Ovary (tissue), 3 donors: ENCODE data around the gene BICD2.

Experiments
- POLR2A ChIP-seq: fragments of 450-650 bp; IDR thresholded peaks from one replicate; pipeline ENCODE4 v1.6.1; 2017; ENCODE audit warnings: antibody characterized with exemption, mild to moderate bottlenecking, moderate library complexity
- TF ChIP-seq, protein P1 (sequence below), 3 donors: fragments of 450-650 bp in 2 of 3; fragments of 200-600 bp in 1 of 3; IDR thresholded peaks; one replicate each; pipeline versions ENCODE4 v1.5.1 to v1.8.0; 2016 to 2022; ENCODE audit warnings: antibody characterized with exemption in 3 of 3, mild to moderate bottlenecking in 1 of 3
- donor health status: DM: no; HTN: no; CAD: no.

DNA sequence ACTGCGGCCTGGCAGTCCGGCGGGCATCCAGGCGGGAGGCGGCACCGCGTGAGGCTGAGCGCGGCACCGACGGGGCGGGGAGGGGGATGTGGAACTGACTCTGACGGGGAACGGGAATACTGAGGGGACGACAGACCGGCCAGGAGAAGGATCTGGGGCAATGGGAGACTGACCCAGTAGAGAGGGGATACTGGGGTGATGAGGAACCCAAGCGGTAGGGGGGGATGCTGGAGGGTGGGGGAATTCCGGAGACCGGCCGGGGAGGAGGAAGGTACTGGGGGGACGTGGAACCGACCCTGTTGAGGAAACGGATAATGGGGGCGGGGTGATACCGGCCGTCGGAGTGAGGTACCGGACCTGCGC lies 95.1 kb downstream of the BICD2 start:
- TF ChIP-seq, protein P1, sequence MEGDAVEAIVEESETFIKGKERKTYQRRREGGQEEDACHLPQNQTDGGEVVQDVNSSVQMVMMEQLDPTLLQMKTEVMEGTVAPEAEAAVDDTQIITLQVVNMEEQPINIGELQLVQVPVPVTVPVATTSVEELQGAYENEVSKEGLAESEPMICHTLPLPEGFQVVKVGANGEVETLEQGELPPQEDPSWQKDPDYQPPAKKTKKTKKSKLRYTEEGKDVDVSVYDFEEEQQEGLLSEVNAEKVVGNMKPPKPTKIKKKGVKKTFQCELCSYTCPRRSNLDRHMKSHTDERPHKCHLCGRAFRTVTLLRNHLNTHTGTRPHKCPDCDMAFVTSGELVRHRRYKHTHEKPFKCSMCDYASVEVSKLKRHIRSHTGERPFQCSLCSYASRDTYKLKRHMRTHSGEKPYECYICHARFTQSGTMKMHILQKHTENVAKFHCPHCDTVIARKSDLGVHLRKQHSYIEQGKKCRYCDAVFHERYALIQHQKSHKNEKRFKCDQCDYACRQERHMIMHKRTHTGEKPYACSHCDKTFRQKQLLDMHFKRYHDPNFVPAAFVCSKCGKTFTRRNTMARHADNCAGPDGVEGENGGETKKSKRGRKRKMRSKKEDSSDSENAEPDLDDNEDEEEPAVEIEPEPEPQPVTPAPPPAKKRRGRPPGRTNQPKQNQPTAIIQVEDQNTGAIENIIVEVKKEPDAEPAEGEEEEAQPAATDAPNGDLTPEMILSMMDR (IDR thresholded peaks at IDR 0.05) = no peak
- TF ChIP-seq POLR2A = no peak
